Measurements from ENCODE around the gene SEC11A.

SEC11A gene

DNA sequence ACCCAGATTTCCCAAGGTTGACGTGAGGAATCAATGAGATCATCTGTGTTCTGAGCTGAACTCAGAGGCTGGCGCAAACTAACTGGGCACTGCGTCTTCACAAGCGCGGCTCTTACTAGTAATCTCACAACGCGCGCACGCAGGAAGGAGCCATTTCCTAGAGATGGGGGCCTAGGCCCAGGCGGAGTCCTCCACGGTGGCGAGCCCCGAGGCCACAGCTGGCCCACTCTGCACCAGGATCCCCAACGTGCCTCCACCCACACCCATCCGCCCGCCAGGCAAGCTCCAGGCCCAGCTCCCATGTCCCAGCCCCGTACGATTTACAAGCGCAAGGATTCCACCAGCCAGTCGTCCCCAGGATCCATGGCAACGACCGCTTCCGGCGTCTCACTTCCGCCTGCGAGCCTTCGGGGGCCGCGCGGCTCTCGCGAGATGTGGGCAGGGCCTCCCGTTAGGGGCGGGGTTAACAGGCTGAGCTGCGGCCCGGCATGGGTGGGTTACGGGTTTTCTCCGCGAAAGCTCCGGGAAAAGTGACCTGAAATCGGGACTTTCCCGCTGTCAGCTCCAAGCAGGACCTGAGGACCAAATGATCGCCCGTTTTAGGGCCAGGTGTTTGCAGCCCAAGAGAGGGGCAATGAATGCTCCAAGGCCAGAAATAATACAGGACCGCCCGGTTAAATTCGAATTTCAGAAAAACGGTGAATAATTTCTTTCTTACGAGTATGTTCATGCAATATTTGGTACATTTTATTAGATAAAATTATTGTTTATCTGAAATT lies 61.8 kb downstream of the SEC11A start, which contains the start of gene WDR73:
WDR73 (minus strand) TSS at position 374 of the 779 bp plus-strand sequence; CDS start at position 365, 9 bp downstream.
- TF ChIP-seq, protein P1, sequence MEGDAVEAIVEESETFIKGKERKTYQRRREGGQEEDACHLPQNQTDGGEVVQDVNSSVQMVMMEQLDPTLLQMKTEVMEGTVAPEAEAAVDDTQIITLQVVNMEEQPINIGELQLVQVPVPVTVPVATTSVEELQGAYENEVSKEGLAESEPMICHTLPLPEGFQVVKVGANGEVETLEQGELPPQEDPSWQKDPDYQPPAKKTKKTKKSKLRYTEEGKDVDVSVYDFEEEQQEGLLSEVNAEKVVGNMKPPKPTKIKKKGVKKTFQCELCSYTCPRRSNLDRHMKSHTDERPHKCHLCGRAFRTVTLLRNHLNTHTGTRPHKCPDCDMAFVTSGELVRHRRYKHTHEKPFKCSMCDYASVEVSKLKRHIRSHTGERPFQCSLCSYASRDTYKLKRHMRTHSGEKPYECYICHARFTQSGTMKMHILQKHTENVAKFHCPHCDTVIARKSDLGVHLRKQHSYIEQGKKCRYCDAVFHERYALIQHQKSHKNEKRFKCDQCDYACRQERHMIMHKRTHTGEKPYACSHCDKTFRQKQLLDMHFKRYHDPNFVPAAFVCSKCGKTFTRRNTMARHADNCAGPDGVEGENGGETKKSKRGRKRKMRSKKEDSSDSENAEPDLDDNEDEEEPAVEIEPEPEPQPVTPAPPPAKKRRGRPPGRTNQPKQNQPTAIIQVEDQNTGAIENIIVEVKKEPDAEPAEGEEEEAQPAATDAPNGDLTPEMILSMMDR (IDR thresholded peaks at IDR 0.05) = no peak

DNA sequence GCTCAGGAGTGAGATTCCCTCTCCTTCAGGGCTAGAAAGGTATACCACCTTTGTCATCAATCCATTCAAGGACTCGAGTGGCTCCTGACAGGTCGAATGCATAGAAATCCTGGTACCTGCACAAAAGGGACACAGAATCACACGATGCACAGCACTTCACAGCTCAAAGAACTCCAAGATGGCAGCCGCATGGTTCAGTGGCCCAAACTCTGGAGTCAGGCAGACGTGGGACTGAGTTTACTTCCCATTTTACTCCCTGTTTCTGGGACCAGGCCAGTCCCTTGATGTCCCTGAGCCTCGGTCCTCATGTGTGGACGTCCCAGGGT lies 62.4 kb downstream of the SEC11A start:
- TF ChIP-seq, protein P1 (IDR thresholded peaks at IDR 0.05) = no peak

DNA sequence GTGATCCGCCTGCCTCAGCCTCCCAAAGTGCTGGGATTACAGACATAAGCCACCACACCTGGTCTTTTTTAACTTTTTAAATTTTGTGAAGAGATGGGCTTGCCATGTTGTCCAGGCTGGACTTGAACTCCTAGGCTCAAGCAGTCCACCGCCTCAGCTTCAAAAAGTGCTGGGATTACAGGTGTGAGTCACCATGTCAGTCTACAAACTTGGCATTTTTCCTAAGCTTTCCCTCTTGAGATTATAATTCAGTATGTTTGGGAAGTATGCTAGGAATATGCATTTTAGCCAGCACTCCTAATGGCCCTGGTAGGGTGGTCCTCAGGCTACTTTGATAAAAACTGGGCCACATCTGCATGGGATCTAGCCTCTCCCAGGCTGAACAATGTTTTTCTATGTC lies 66.2 kb downstream of the SEC11A start:
- TF ChIP-seq, protein P1 (IDR thresholded peaks at IDR 0.05) = no peak

DNA sequence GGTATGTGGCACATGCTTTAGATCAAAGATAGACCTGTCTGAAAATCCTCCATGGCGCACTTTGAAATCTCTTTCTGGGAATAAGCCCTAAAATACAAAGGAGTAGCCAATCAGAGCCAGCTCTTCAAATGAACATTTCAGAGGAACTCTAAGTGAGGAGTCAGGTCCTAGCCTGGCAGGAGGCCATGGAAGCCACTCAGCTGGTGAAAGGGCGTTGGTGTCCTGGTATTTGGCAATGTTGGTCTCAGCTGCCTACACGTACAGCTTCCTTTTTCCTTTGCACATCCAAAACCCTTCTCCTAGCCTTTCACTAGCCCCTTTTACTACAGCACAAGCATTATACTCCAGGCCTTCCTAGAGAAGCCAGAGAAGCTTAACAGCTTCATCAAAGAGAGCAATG lies 67.4 kb downstream of the SEC11A start:
- TF ChIP-seq, protein P1 (IDR thresholded peaks at IDR 0.05) = no peak

DNA sequence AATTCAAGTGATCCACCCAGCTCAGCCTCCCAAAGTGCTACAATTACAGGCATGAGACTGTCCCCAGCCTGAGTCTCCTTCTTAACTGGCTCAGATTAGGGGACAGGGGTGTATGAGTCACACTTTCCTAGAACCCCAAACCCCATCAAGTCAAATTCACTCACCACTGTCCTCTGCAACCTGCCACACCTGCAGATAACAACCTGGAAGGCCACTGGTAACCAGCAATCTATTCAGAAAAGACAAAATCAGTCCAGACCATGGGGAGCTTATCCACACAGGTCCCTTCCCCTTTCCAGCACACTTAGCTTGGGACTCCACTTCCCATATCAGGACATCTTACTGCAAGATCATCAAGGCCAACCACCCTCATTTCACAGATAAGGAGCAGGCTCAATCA lies 68.2 kb downstream of the SEC11A start:
- TF ChIP-seq, protein P1 (IDR thresholded peaks at IDR 0.05) = no peak

DNA sequence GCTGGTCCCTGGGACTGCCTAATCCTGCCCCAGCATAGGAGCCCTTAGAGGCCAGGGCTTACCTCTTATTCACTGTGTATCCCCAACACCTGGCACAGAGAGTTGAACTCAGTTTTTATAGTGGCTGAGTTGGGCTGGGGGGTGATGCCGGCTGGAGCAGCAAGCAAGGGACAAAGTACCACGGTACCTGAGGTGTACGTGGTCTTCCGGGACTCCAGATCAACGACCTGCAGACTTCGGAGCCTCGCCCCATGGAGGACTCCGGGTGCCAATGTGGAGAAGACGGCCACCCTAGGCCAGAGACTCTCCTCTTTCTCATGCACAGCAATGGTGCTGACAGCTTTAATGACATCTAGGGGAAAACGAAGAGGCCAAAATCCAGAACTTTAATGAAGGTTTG lies 69.9 kb downstream of the SEC11A start:
- TF ChIP-seq, protein P1 (IDR thresholded peaks at IDR 0.05) = no peak

DNA sequence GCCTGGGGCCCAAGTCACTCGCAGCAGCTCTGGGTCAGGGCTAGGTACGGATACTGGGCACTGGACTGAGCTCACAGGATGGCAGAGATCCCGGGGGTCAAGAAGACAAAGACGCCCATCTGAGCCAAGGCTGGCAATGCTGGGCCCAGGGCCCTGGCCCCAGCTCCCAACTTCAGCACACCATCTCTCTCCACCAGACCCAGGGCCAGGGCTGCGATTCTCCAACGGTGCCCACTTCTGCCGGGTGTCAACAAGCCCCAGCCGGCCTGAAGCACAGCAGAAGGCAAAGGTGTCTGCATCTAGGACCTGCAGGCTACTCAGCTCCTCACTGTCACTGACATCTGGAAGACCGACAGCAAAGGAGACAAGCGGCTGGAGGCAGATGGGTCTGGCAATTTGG lies 70.4 kb downstream of the SEC11A start:
- TF ChIP-seq, protein P1 (IDR thresholded peaks at IDR 0.05) = no peak

DNA sequence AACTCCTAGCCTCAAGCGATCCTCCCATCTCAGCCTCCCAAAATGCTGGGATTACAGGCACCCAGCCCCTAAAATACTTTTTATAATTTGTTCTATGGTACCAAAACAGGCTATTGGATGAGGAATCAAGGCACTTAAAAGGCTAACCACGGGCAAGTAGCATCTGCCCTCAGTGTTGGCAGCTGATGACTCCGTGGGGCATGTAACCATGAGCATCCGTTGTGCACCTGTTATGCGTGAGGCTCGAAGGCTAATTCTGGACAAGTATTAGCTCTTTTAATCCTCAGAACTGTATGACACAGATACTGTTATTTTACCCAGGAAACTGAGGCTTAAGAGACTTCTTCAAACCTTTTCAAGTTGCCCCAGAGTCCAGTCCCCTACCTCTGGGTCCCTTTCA lies 72.1 kb downstream of the SEC11A start:
- TF ChIP-seq, protein P1 (IDR thresholded peaks at IDR 0.05) = no peak

Measured in LNCAP (cell line).